Stimulated activated CD4-positive, alpha-beta T cell treated with anti-CD3 and anti-CD28 coated beads, Interleukin-4, amount 100 ng/mL, for 4 hours (primary cell): ENCODE data around the gene TNFAIP8.

Experiments used
- DNase-seq, 2 experiments: peaks; one replicate each; pipeline ENCODE4 v3.0.0-alpha.2; 2020

The TNFAIP8 gene

DNA sequence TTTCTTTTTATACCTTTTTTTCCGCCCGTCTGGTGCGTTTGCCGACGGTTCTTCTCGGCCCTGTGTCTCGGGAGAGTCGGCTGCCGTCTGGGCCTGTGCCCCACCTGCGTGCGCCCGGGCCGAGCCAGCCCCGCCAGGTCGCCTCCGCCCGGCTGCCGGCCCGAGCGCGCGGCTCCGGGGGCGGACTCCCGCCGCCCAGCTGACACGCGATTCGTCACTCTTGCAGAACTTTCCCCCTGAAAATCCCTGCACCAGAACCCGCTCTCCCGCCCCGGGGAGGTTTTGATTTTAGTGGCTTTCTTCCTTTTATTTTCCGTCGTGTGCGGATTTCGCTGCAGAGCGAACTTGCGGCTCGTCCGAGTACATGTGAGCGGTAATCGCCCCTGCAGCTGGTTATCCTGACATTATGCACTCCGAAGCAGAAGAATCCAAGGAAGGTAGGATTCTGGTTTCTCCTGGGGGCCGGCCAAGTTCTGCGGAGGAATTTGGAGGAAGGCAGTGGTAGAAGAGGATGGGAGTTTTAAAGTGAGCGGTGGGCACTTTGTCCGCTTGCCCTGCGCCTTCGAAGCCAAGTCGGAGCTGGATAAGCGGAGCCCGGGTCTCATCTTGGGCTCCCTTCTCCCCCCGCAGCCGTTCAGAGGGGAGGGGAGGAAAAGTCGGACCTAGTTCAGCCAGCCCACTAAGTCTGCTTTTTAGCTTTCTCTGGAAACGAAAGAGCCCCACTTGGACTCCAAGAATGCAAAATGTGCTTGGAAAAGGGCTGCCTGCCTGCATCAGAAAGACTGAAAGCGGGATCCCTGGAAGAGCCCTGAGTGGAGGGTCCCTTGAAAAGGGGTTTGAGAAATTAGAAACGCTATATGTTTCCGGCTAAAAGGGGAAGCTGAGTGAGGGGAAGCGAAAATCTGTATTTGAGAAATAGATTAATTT is at the start of gene TNFAIP8:
Gene TNFAIP8, plus strand, starts transcription at position 335 of the 927 bp plus-strand sequence. Its CDS starts 72 bp downstream, at position 407.
- peak; percentile 78 to 79 for DNase-seq

DNA sequence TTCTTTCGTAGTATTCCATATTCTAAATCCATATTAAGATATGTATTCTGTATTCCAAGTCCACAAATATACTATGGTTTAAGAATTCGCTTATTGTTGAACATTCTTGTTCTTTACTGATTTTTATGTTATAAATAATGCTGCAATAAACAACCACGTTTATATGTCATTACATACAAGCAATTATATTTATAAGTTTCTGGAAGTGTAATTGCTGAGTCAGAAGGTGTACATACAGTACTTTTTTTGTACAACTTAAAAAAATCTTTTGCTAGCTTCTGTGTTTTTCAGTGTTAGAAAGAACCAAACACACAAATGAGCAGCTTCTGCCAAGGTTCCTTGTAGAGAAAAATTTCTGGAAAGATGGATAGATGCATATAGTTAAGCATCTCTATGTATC is 48.6 kb upstream of the TNFAIP8 start:
- DNase-seq: no peak

DNA sequence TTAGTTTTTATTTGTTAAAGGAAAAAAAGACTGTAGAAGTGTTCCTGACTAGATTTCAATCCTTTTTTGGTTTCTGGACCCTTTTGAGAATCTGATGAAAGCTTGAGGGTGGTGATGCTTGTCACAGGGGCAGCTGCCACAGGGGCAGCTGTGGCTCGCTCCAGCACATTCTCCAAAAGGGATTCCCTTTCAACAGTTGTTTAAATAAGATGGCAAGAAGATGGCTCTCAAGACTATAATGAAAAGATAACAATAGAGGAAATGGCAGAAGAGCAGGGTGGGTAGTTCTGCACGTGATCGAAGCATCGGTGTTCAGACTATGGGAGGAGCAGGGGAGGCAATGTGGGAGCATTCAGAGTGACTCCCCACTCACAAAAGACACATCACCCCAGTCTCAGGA is 46.5 kb upstream of the TNFAIP8 start:
- no peak for DNase-seq

DNA sequence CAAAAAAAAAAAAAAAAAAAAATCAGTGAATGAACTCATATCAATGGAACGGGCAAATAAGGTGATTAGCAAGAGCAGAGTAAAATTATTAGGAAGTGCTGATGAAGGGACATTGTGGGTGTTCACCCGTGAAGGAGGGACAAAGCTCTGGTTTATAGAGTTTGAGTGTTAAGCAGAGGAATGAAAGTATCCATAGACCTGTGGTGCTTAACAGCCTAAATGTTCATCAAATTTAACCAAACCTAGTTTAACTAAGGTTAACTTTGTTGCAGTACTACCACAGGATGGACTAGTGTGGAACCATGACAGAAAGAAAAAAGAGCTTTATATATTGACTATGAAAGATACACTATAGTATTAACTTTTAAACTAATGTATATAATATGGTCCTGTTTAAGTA is 44.1 kb upstream of the TNFAIP8 start:
- no peak for DNase-seq

DNA sequence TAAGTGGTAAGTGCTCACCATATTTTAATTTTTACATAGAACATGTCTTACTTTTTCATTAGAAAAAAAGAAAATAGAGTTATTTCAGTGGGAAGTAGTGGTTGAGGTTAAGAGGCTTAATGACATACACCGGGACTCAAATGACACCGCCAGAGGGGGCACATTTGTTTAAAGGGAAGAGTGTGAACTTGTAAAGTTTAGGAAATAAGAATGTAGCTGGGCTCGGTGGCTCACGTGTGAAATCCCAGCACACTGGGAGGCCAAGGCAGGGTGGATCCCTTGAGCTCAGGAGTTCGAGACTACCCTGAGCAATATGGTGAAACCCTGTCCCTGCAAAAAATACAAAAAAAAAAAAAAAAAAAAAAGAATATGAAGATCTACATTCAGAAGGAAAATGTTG is 43.4 kb upstream of the TNFAIP8 start:
- no peak for DNase-seq

DNA sequence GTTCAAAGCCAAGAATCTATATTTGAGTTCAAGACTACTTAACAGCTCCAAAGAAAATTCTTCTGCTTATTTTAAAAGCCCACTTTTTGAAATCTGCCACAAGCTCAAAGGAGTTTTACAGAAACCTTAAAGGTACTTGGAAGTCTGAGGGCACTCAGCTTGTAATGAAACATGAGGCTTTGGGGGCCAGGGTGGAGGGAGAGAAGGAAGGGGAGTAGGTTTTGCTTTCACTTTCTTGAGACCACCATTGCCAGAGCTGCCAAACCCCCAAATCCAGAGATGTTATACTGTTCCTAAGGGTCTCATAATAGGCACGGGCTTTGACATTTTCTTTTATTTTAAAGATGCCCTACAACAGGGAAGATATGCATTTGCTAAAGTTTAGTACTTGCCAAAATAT is 42.6 kb upstream of the TNFAIP8 start:
- DNase-seq: no peak

DNA sequence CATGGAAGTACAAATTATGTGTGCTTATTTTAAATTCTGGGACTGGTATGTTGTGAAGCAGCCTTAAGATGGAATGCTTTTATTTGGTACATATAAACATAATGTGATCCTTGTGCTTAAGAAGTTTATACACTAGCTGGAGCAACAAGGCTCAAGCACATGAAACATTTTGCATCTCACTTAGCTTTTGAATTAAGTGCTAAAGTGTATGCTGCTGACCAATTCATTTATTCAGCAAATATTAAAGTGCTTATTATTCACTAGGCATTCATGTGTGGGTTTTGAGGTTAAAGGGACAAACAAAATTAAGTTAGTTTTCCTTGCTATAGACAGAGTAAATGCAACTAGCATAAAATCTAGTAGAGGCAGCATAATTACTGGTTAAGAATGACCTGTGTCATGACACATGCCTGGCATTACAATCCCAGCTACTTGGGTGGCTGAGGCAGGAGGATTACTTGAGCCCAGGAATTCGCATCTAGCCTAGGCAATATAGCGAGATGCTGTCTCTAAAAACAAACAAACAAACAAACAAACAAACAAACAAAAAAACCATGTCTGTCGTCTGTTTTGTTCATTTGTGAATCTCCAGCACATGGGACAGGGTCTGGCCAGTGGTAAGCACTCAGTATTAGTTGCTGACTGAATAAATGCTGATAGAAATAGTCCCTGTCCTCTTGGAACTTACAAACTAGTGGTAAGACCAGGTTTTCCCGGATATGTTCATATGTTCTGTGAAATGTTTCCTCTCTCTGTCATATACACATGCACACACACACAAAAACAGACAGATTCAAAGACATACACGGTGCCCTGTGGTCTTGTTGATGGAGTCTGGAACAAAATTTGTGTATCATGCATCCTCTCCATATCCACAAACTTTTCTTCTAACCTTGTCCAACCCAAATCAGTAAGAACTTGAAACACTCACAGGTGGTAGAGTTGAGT is 41.9 kb upstream of the TNFAIP8 start:
- DNase-seq: no peak

DNA sequence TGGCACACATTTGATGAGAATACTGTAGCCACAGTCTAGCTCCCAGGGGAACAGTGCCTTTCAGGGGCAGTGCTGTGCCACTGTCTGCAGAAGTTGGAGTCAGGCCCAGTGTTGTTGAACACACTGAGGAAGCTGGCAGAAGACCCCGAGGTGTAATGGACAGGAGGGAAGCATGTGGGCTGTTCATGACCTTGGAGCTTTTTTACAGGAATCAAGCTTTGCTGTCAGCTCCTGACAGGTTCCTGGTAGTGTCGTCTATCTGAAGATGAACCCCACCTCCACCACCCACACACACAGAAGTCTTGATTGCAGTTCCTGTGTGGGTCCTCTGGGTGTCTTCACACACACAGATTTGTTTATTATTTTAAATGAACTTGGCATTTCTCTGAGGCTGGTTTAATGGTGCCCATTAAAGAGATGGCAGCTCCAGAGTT is 40.3 kb upstream of the TNFAIP8 start:
- DNase-seq: peak; percentile 30 to 78

DNA sequence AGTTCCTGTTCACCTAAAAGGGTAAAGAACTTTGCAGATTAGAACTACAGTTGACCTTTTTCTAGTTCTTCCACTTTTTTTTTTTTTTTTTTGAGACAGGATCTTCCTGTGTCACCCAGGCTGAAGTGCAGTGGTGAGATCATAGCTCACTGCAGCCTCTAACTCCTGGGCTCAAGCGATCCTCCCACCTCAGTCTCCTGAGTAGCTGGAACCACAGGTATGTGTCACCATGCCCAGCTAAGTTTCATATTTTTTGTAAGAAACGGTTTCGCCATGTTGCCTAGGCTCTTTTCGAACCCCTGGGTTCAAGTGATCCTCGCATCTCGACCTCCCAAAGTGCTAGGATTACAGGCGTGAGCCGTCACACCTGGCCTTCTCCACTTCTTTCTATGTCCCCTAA is 39.7 kb upstream of the TNFAIP8 start:
- peak in 1 of 2 experiments; percentile 53 for DNase-seq

DNA sequence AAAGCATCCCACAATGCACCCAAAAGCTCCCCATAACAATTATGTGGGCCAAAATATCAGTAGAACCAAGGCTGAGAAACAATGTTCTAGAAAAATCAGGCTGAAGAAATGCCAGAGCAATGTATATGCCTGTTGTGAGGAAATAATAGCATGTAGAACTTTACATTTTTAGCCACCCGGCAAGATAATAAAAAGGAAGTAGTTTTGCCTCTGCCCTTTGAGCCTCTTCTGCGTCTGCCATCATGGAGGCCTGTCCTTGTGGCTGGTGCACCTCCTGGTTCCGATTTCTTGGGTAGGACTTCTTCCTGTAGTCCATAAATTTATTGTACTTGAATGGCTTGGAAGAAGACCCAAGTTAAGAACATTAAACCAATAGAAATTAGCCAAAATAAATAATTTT is 38.9 kb upstream of the TNFAIP8 start:
- no peak for DNase-seq

DNA sequence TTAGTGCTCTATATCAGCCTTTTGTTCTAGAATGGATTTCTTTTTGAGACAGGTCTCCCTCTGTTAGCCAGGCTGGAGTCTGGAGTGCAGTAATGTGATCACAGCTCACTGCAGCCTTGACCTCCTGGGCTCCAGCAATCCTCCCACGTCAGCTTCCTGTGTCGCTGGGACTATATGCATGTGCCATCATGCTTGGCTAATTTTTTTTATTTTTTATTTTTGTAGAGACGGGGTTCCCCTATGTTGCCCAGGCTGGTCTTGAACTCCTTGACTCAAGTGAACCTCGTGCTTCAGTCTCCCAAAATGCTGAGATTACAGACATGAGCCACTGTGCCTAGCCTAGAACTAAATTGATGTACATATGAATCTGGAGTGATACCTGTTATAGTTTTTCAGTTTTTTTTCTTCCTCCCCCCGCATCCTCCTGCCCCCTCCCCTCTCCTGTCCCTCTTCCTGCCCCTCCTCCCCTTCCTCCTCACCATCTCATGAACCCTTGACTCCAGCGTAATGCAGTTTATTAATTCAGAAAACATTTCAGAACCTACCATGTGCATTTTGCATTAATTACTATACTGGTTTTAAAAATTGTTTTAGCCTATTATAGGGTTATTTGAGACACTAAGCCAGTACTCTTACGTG is 37.4 kb upstream of the TNFAIP8 start:
- DNase-seq: no peak

DNA sequence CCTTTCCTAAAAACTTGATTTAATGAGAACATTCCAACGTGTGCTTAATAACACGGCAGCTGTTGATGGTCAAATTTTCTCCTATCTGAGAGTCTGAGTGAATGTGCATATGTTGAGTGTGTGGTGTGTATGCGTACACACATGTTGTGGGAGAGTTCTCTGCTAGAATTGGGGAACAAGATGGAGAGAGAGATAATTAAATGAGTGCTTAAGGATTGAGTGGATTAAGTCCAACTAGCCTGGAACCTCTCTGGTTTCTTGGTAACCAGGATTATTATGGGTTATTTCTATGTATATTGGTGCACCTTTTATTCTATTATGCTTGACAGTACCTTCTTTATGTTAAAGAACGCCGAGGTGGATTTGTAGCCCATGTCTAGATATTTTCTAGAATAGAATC is 36.4 kb upstream of the TNFAIP8 start:
- DNase-seq: no peak

DNA sequence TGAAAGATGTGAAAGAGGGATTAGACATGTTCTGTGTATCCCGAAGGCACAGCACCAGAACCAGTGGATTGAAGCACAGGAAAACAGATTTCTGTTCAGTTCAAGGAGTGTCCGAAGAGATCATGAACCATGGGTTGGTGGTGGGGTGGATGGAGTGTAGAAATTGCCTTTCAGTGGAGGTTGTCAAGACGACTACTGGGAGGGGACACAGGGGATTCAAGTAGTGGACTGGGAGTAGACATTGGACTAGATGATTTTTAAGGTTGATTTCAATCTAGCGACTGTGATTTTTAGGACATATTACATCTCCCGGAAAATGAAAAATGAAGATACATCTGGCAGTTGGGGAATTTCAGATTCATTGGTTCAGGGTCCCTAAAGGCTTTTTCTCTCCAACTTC is 35.9 kb upstream of the TNFAIP8 start:
- DNase-seq: no peak

DNA sequence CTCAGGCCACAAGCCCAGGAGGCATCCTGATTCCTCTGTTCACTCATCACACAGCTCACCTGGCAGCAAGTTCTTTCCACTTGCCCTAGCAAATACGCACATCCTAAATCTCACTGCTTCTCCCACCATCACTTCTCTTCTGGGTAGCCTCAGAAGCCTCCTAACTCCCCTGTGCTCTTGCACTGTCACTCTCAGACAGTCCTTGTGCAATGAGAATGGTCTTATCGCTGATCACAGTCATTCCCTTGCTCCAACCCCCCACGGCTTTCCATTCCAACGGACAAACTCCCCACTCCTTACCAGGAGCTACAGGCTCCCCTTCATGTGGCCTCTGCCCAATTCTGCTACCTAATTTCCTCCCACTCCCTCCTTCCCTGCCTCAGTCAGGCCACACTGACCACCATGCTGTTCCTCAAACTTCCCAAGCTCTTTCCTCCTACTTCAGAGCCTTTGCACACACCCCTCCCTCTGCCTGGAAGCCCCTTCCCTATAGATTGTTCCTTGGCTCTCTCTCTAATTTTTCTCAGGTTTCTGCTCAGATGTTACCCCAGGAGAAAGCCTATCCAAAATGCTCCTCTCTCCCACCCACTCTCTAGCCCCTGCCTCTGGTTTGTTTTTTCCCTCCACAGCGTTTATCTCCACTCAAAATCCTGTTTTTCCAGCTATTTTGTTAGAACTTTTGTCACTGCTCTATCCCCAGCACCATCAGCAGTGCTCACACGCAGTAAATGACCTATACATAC is 34.1 kb upstream of the TNFAIP8 start:
- no peak for DNase-seq

DNA sequence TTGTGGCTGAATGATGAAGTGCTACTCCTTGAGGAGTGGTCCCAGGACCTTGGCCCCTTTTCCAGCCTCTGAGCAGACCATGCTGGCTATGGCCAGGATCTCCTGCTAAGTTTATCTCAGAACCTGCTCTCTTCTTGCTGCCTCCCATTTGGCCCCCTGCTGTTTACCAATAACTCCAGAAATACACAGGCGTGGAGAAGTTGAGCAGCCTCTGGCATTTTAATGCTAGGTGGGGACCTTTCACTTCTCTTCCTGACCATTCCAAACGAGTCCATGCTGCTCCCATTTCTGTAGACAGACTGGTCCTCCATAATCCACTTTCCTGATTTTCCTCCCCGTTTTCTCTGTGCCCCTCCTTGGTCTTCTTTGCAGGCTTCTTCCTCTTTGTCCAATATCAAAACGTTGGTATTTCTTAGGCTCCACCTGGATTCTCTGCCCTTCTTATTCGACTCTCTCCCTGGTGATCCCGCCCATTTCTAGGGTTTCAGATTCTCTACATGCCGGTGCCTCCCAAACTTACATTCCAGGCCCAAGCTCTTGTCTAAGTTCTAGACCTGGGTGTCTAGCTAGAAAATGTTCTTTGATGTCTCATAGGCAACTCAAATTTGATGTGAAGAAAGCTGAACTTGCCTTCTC is 33.4 kb upstream of the TNFAIP8 start:
- no peak for DNase-seq

DNA sequence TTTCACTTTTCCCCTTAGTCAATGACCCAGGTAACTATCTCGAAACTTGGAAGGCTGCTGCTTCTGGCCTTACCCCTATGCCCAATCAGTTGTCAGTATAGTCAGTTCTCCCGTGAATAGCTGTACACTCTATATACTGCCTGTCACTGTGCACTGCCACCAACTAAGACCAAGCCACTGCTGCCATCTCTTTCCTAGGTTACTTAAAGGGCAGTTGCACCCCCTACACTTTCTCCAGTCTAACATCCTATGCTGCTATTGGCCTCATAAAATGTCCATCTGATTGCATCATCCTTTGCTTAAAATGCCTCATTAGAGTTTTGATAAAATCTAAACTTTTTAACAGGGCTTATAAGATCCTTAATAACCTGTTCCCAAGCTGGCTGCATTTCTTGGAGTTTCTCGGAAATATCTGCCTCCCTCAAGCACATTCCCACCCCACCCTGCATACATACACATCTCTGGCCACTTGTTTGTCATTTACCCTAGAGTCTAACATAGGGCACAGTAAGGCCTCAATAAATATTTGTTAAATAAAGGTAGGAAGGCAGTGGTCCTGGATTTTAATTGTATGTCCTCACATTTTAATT is 32.8 kb upstream of the TNFAIP8 start:
- DNase-seq: no peak

DNA sequence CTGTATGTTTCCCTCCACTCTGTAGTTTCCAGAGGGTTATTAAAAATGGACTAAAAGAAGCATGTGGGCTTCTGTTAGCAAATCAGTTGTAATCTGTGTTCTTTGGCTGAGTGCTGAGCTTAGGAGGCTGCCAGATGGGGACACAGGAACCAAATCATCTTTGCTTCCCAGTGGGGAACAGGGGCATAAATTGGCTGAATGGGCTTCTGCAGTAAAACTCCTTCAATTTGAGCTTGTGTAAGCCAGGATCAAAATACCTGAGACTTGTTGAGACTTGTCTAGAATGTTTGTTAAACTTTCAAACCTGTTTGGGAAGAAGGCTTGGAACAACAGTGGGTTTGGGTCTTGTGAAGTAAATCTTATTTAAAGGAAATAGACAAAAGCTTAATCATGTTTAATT is 32.2 kb upstream of the TNFAIP8 start:
- DNase-seq: no peak

DNA sequence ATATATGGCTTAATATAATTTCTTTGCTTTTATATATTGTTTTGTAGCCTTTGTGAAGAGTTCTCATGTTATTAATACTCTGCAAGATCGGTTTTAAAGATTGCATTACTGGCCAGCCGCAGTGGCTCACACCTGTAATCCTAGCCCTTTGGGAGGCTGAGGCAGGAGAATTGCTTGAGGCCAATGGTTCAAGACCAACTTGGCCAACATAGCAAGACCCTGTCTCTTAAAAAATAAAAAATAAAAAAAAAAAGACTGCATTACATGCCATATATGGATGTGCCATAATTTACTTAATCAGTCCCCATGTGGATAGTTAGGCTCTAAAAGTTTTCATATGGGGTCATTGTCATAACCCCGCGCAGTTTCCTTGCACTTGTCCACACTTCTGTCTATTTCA is 31.0 kb upstream of the TNFAIP8 start:
- DNase-seq: no peak

DNA sequence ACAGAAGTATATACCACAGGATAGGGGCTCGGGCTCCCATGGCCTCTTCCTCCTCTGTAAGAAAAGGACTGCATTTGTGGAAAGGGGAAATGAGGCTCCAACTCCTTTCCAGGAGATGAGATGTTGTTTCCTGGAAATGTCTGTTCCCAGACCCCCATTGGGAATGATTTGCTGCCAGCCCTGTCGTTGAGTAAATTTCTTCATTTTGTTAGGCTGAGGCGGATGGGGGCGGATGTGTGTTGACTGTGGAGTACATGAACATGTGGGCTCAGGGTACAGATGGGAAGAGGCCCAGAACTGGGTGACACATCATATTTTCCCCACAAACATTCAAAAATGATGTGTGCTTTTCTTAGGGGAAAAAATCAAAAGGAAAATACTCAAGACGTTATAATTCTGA is 28.8 kb upstream of the TNFAIP8 start:
- DNase-seq: peak; percentile 47 to 66

DNA sequence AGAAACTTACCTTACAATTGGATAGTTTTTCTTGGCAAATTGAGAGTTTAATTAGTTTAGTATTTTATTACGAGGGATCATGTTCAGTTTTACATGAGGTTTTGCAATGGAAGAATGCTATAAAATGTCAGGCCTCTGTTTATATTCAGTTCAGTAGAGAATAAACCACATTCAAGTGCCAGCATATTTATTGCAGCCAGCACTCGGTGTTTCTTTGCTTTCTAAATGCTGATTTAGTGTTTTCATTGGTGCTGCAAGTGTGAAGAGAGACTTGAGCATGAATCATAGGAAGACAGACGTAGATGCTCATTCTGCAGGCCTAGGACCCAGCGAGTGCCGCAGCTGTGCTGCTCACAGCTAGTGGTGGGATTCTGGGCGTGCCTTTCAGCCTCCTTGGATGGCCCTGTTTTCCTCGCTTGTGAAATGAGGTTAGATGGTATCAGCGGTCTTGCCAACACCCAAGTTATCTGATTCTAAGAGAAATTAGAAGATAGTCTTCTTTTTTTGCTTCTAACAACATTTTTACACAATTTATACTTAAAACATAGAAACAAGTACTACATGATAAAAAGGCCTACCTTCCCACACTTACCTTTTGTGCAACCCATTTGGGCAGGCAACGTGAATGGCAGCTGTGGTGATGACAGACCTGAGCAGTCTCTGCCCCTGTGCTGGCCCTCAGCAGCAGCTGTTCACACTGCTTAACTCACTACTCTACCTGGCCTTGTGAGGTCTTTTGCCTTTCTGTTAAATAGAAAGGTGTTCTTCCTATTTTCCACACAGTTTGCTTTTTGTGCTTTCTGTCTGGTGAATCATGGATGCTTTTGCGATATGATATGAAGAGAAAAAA is 26.8 kb upstream of the TNFAIP8 start:
- peak; percentile 44 to 61 for DNase-seq
